Central memory CD8-positive, alpha-beta T cell (primary cell): Measurements from ENCODE around the gene IFT172.
"Not testable (repeated sequence)": the region's sequence is repeated elsewhere in the genome, so short reads cannot be mapped to it uniquely, and the experiment has no call there.

Experiments used
- ATAC-seq: fragments of 150-1000 bp; cut with Tn5 transposase; replicated peaks from 2 replicates; pipeline ENCODE4 v1.10.0; 2022; ENCODE audit warnings: mild to moderate bottlenecking, moderate FRiP score, moderate number of reproducible peaks; ENCODE audit not compliant: poor library complexity, severe bottlenecking; ENCODE audit errors: extremely low read depth
- DNase-seq, 2 donors: peaks; one replicate each; pipeline ENCODE4 v3.0.0; 2021; ENCODE audit warnings: low spot score in 2 of 2
- H3K27ac Mint-ChIP-seq: one replicate; pipeline ENCODE4 v1.8.0; 2022; ENCODE audit warnings: low read depth, mild to moderate bottlenecking, moderate library complexity, mixed read lengths
- H3K27me3 Mint-ChIP-seq: one replicate; pipeline ENCODE4 v1.8.0; 2022; ENCODE audit warnings: mixed read lengths
- H3K36me3 Mint-ChIP-seq: one replicate; pipeline ENCODE4 v1.8.0; 2022; ENCODE audit warnings: mild to moderate bottlenecking, moderate library complexity, mixed read lengths; ENCODE audit not compliant: insufficient read depth
- H3K4me1 Mint-ChIP-seq: one replicate; pipeline ENCODE4 v1.8.0; 2022; ENCODE audit warnings: mixed read lengths
- H3K4me3 Mint-ChIP-seq: one replicate; pipeline ENCODE4 v1.8.0; 2022; ENCODE audit warnings: mild to moderate bottlenecking, moderate library complexity, mixed read lengths
- H3K9me3 Mint-ChIP-seq: one replicate; pipeline ENCODE4 v1.8.0; 2022; ENCODE audit warnings: mixed read lengths

The IFT172 gene, protein sequence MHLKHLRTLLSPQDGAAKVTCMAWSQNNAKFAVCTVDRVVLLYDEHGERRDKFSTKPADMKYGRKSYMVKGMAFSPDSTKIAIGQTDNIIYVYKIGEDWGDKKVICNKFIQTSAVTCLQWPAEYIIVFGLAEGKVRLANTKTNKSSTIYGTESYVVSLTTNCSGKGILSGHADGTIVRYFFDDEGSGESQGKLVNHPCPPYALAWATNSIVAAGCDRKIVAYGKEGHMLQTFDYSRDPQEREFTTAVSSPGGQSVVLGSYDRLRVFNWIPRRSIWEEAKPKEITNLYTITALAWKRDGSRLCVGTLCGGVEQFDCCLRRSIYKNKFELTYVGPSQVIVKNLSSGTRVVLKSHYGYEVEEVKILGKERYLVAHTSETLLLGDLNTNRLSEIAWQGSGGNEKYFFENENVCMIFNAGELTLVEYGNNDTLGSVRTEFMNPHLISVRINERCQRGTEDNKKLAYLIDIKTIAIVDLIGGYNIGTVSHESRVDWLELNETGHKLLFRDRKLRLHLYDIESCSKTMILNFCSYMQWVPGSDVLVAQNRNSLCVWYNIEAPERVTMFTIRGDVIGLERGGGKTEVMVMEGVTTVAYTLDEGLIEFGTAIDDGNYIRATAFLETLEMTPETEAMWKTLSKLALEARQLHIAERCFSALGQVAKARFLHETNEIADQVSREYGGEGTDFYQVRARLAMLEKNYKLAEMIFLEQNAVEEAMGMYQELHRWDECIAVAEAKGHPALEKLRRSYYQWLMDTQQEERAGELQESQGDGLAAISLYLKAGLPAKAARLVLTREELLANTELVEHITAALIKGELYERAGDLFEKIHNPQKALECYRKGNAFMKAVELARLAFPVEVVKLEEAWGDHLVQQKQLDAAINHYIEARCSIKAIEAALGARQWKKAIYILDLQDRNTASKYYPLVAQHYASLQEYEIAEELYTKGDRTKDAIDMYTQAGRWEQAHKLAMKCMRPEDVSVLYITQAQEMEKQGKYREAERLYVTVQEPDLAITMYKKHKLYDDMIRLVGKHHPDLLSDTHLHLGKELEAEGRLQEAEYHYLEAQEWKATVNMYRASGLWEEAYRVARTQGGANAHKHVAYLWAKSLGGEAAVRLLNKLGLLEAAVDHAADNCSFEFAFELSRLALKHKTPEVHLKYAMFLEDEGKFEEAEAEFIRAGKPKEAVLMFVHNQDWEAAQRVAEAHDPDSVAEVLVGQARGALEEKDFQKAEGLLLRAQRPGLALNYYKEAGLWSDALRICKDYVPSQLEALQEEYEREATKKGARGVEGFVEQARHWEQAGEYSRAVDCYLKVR (N-terminal part only)

DNA sequence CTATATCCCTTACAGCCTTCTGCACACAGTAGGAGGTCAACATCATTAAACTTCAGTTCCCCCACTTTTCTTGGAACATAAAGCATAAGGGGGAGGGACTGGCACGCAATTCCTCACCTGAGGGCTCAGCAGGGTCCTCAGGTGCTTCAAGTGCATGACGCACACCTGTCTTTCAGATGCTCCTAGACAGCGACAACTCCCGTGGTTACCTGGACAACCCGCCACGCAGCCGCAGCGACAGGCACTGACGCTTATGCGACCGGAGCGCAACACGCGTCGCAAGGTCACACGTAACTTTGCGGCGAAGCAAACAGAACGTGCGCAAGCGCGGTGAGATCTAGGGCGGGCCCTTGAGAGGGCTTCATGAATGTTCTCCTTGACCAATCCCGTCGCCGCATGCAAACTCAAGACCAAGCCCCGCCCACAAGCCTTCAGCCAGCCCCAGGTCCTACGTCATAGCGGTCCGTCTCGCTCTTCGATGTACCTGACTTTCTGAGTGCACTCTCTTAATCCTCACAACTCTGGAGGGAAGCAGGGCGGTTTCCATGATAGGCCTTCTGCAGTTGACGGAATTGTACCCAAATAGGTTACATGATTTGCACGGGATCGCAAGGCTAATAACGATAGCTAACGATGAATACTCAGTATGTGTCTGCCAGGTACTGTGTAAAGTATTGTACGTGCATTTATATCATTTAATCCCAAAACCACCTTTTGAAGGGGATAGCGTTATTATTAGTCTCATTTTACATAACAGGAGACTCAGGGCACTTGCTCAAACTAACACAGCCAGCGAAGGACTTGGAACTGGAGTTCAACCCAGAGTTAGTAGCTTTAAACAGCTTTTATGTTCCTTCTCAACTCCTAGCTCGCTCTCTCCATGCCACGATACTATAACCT lies at the start of gene IFT172:
Gene IFT172 (minus strand): TSS at position 246 of the 900 bp plus-strand sequence. CDS start 90 bp downstream, at position 156.
- peaks cover 18% of the 10 kb centered on the region for H3K27me3 Mint-ChIP-seq
- no peaks in the 10 kb centered on the region for H3K9me3 Mint-ChIP-seq
- H3K36me3 Mint-ChIP-seq: peaks cover 9% of the 10 kb centered on the region
- peak; percentile 93 for ATAC-seq
- H3K27ac Mint-ChIP-seq: peak within 1 kb of the TSS; percentile 90
- peak within 1 kb of the TSS; percentile 83 for H3K4me3 Mint-ChIP-seq
- peak; percentile 97 to 99 for DNase-seq
- peaks cover 14% of the 10 kb centered on the region for H3K4me1 Mint-ChIP-seq

DNA sequence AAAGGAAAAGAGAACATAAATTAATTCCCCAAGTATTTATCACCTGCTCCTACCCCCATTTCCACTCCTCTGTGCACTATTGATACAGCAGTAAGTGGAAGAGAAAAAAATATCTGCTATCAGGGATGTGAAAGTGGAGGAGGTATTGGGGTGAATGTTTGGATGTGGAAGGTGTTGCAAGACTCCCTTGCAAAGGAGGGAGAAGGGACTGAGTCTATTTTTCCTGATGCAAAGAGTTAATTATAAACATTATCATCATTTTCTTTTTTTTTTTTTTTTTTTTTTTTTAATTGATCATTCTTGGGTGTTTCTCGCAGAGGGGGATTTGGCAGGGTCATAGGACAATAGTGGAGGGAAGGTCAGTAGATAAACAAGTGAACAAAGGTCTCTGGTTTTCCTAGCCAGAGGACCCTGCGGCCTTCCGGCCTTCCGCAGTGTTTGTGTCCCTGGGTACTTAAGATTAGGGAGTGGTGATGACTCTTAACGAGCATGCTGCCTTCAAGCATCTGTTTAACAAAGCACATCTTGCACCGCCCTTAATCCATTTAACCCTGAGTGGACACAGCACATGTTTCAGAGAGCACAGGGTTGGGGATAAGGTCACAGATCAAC lies 49.4 kb upstream of the IFT172 start:
- H3K9me3 Mint-ChIP-seq, DNase-seq, H3K27ac Mint-ChIP-seq, H3K4me1 Mint-ChIP-seq, ATAC-seq, H3K4me3 Mint-ChIP-seq, H3K36me3 Mint-ChIP-seq: not testable (repeated sequence)
- H3K27me3 Mint-ChIP-seq: peaks cover 24% of the 10 kb centered on the region

DNA sequence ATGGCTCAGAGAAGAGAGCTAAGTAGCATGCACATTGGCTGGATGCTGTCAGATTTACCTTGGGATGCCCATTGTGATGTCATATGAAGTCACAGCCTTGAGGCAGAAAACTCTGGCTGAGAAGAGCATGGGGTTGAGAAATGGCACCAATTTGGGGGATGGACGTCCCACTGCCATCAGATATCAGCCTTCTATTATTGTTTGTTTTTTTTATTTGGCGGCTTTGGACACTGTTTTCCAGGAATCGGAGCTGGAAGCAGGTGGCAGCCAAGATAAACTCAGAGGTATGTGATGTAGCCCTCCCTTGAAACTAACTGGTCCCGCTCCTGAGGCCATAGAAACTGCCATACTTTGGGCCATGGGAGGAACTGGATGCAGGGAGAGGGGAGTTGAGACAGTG lies 47.7 kb upstream of the IFT172 start:
- H3K36me3 Mint-ChIP-seq: no peaks in the 10 kb centered on the region
- peaks cover 24% of the 10 kb centered on the region for H3K27me3 Mint-ChIP-seq
- no peak overlapping the region for H3K4me3 Mint-ChIP-seq
- H3K27ac Mint-ChIP-seq: no peak overlapping the region
- no peaks in the 10 kb centered on the region for H3K9me3 Mint-ChIP-seq
- no peaks in the 10 kb centered on the region for H3K4me1 Mint-ChIP-seq
- ATAC-seq: no peak
- DNase-seq: no peak

DNA sequence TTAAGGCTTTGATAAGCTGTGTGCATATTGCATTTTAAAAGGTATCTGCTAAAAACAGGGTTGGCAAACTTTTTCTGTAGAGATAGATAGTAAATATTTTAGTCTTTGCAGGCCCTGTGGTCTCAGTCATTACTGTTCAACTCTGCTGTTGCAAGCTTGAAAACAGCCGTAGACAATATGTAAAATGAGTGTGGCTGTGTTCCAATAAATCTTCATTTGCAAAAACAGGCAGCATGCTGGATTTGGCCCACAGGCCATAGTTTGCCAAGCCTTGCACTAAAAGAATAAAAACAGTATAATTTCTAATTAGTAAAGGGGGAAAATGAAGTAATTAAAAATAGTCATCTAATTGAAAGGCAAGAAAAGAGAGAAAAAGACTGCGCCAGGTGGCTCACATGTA lies 42.4 kb upstream of the IFT172 start:
- Mint-ChIP-seq H3K27ac (no peak overlapping the region), H3K27me3 (peaks cover 30% of the 10 kb centered on the region)

DNA sequence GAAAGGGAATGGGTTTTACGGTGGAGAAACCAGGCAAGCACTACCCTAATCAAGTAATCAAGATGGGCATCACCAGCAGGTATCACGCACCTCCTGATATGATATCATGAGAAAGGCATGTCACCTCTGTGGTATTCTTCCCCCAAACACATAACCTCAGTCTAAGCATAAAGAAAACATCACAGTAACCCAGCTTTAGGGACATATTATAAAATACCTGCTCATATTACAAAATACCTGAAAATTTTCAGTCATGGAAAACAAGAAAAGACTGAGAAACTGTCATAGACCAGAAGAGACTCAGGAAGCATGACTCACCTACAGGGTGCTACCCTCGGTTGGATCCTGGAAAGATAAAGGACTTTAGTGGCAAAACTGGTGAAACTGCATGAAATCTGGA lies 37.6 kb upstream of the IFT172 start:
- Mint-ChIP-seq H3K27me3 (peaks cover 69% of the 10 kb centered on the region), H3K9me3 (no peaks in the 10 kb centered on the region), H3K4me1 (no peaks in the 10 kb centered on the region), H3K36me3 (no peaks in the 10 kb centered on the region), H3K4me3 (no peak overlapping the region), H3K27ac (no peak overlapping the region)
- DNase-seq: no peak
- ATAC-seq: no peak

More for the DNA sequence above, 42.4 kb upstream of the IFT172 start:
- H3K36me3 Mint-ChIP-seq: no peaks in the 10 kb centered on the region
- no peaks in the 10 kb centered on the region for H3K9me3 Mint-ChIP-seq
- ATAC-seq (no peak), DNase-seq (no peak)
- H3K4me3 Mint-ChIP-seq: no peak overlapping the region
- no peaks in the 10 kb centered on the region for H3K4me1 Mint-ChIP-seq

DNA sequence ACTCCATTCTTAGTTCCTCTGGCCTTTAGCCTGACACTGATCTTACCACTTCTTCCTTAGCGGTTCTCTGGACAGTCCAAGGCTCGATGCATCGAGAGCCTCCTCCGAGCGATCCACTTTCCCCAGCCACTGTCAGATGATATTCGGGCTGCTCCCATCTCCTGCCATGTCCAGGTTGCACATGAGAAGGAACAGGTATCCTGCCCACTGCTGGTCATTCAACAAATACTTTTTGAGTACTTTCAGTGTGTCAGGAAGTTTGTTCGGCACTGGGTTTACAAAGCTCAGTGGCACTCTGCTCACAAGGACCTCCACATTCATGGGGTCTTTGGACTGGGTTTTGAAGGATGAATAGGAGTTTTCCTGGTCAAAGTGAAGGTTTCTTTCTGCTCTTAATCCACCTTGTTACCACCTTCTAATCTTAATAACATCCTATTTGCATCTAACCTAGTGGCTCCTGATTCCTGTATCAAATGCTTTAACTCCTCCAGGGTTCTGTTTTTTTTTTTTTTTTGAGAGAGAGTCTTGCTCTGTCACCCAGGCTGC lies 32.9 kb upstream of the IFT172 start:
- no peaks in the 10 kb centered on the region for H3K9me3 Mint-ChIP-seq
- H3K36me3 Mint-ChIP-seq: no peaks in the 10 kb centered on the region
- peaks cover 77% of the 10 kb centered on the region for H3K27me3 Mint-ChIP-seq
- H3K27ac Mint-ChIP-seq: no peak overlapping the region
- ATAC-seq (no peak), DNase-seq (no peak)
- no peak overlapping the region for H3K4me3 Mint-ChIP-seq
- no peaks in the 10 kb centered on the region for H3K4me1 Mint-ChIP-seq

DNA sequence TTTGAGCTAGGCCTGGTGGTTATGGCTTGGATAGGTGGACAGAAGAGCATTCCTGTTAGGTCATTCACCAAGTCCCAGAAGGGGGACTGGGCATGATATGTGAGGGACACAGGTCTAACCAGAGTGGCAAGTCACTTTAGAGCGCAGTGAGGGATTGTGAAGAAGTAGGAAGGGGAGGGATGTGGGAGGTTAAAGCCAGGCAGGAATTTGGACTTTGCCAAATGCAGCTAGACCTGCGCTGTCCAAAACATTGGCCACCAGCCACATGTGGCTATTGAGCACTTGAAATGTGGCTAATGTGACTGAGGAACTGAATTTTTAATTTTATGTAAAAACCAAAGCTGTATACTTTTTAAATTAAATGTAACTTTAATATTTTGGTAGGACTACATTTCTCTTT lies 30.8 kb upstream of the IFT172 start:
- Mint-ChIP-seq H3K36me3 (no peaks in the 10 kb centered on the region), H3K27ac (no peak overlapping the region), H3K9me3 (no peaks in the 10 kb centered on the region), H3K4me1 (no peaks in the 10 kb centered on the region), H3K27me3 (peaks cover 60% of the 10 kb centered on the region), H3K4me3 (no peak overlapping the region)
- ATAC-seq: no peak
- DNase-seq: no peak

DNA sequence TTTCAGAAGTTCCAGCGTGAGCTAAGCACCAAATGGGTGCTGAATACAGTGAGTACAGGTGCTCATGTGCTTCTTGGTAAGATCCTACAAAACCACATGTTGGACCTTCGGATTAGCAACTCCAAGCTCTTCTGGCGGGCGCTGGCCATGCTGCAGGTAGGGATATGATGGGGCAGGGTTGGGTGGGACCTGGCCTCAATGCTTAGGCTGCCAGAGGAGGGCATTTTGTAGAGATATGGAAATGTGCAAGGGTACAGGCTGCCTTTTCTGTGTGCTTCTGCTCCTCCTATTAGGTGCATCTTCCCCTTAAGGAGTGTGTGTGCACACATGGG lies 29.2 kb upstream of the IFT172 start:
- H3K27ac Mint-ChIP-seq: no peak overlapping the region
- ATAC-seq (no peak), DNase-seq (no peak)
- H3K36me3 Mint-ChIP-seq: no peaks in the 10 kb centered on the region
- H3K27me3 Mint-ChIP-seq: peaks cover 54% of the 10 kb centered on the region
- no peaks in the 10 kb centered on the region for H3K9me3 Mint-ChIP-seq
- H3K4me1 Mint-ChIP-seq: no peaks in the 10 kb centered on the region
- H3K4me3 Mint-ChIP-seq: no peak overlapping the region

DNA sequence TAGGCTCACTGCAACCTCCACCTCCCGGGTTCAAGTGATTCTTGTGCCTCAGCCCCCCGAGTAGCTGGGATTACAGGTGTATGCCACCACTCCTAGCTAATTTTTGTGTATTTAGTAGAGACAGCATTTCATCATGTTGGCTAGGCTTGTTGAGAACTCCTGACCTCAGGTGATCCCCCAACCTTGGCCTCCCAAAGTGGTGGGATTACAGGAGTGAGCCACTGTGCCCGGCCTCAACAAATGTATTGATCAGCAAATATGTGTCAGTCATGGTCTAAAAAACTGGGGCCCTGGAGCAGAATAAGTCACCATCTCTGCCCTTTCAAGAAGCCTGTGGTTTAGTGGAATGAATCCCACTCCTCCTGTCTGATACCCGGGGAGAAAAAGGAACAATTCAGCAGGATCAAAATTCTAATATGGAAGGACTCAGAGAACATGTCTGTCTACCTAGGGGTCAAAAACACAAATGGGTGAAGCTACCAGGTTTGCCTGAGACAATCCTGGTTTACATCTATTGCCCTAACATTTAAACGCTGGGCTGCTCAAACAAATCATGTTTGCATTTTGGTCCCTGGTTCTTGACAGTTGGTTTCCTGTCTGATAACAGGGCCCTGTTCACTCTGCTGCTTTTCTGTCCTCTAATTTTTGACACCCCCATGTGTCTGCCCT lies 28.7 kb upstream of the IFT172 start:
- H3K4me1 Mint-ChIP-seq: no peaks in the 10 kb centered on the region
- ATAC-seq (no peak), DNase-seq (no peak)
- H3K27me3 Mint-ChIP-seq: peaks cover 54% of the 10 kb centered on the region
- H3K4me3 Mint-ChIP-seq: no peak overlapping the region
- H3K36me3 Mint-ChIP-seq: no peaks in the 10 kb centered on the region
- H3K27ac Mint-ChIP-seq: no peak overlapping the region
- no peaks in the 10 kb centered on the region for H3K9me3 Mint-ChIP-seq

DNA sequence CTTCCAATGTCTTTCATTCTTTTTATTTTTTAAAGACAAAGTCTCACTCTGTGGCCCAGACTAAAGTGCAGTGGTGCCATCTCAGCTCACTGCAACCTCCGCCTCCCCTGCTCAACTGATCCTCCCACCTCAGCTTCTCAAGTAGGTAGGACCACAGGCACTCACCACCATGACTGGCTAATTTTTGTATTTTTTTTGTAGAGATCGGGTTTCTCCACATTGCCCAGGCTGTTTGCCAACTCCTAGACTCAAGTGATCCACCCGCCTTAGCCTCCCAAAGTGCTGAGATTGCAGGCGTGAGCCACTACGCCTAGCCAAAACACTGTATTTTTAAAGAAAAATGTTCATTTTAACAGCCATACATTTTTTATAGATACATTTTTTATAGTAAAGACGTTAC lies 19.8 kb upstream of the IFT172 start:
- H3K27me3 Mint-ChIP-seq: peaks cover 25% of the 10 kb centered on the region
- ATAC-seq (no peak), DNase-seq (no peak)
- H3K9me3 Mint-ChIP-seq: no peaks in the 10 kb centered on the region
- no peaks in the 10 kb centered on the region for H3K36me3 Mint-ChIP-seq
- H3K4me1 Mint-ChIP-seq: no peaks in the 10 kb centered on the region
- H3K4me3 Mint-ChIP-seq: no peak overlapping the region
- H3K27ac Mint-ChIP-seq: no peak overlapping the region

DNA sequence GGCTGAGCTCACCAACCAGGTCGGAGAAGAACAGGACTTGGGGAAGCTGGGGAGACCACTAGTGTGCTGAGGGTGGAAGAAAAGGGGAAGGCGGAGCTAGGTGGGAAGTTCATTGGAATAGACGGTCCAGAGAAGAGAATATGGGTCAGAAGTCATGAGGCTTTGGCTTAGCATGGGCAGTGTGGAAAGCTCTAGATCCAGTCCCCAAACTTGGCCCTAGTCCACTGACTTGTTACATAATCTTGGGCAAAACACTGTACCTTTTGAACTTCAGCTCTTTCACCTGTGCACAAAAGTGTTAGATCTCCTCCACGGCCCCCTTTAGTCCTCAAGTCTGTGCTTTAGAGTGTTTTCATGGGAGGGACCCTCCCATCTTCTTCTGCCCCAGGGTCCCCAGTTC lies 17.8 kb upstream of the IFT172 start:
- no peaks in the 10 kb centered on the region for H3K9me3 Mint-ChIP-seq
- no peak for ATAC-seq
- no peak overlapping the region for H3K4me3 Mint-ChIP-seq
- no peak for DNase-seq
- H3K27ac Mint-ChIP-seq: no peak overlapping the region
- H3K36me3 Mint-ChIP-seq: no peaks in the 10 kb centered on the region
- H3K4me1 Mint-ChIP-seq: no peaks in the 10 kb centered on the region
- peaks cover 8% of the 10 kb centered on the region for H3K27me3 Mint-ChIP-seq
